Posterior cingulate gyrus (tissue), 11 donors: ENCODE measurements around the gene PRSS33.

ENCODE experiments used
- DNase-seq, 10 donors: peaks; one replicate each; pipeline versions ENCODE4 v3.0.0 to v3.0.0-alpha.2; 2020 to 2021; ENCODE audit warnings: mixed read lengths in 3 of 10
- intact Hi-C: fragments of 100-400 bp; cut with DNase I; formaldehyde crosslinking; loops from one replicate; pipeline ENCODE4 v1.15.1; 2023

The PRSS33 gene

DNA sequence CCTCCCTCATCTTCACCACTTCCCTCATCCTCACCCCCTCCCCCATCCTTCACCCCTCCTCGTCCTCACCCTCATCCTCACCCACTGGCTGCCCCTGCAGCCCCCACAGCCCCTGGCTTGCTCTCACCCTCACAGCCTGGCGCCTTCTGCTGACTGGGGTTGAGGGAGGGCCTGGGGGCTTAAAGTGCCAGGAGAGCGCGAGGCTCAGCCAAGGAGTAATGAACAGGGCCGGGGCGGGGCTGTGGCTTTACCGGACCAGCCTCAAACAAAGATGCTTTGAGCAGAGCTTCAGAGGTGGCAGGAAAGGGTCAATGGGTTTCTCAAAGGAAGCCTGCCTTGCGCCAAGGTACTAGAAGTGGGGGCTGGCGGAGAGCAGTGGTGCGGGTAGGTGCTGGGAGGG, at the start of gene PRSS33:
Gene PRSS33 (minus strand): TSS at position 155 of the 400 bp plus-strand sequence. CDS start 1,013 bp downstream, outside the sequence.
- intact Hi-C loops = no loop called here

GRCh38 chr16:2836646-2837508, 49.5 kb upstream of the PRSS33 start:
- intact Hi-C loops = no loop called here
- DNase-seq = peak in 3 of 10 donors; percentile 29 to 52 (median 48)

More for the DNA sequence above, at the start of gene PRSS33:
- DNase-seq = peak in 2 of 10 donors; percentile 38 to 72

DNA sequence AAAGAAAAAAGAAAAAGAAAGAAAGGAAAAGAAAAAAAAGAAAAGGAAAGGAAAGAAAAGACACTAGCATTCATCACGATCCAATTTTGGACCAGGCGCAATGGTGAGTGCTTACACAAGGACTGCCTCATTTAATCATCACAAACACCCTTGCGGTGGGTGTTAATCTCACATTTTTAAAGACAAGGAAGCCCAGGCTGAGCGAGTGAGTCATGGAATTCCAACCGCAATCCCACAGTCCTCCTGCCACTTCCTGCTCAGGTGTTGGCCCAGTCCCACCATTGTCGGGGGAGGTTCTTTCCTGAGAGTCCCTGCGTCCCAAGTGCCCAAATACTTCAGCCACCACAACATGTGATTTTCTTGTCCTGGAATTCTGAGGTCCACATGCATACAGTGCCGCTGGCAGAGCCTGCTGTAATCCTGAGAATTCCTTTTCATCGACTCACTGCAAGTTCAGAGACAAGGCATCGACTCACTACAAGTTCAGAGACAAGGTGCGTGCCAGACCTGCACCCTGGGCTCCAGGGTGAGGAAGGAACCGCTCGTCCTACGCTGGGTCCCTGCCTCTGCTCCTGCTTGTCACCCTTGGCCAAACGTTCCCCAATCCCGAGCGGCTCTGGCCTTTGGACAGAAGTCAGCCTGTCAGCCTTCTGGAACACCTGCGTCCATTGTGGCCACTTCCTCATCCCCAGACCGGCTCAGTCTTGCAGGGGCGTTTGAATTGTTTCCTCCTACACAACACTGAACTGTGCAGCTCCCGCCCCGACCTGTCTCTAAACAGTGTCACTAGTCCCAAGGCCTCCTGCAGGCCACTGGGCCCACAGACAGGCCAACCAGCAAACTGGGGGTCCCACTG, 48.5 kb upstream of the PRSS33 start:
- peak in 5 of 10 donors; percentile 15 to 81 (median 71) for DNase-seq
- intact Hi-C loops = no loop called here

DNA sequence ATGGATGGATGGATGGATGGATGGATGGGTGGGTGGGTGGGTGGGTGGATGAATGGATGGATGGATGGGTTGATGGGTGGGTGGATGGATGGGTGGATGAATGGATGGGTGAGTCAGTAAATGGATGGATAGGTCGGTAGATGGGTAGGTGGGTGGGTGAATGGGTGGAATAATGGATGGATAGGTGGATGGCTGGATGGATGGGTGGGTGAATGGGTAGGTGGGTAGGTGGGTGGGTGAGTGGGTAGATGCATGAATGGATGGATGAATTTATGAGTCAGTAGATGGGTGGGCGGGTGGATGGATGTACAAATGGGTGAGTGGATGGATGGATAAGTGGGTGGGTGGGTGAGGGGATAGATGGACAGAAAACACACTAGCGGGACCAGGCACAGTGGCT, 47.6 kb upstream of the PRSS33 start:
- intact Hi-C loops = no loop called here

GRCh38 chr16:2833776-2834175, 46.4 kb upstream of the PRSS33 start:
- intact Hi-C loops = no loop called here
- DNase-seq = no peak

More for the DNA sequence above, 47.6 kb upstream of the PRSS33 start:
- DNase-seq = no peak

- DNase-seq = peak in 3 of 10 donors; percentile 59 to 64 (median 61)
- intact Hi-C loops = no loop called here
Observed at GRCh38 chr16:2831203-2831602, 43.8 kb upstream of the PRSS33 start.

DNA sequence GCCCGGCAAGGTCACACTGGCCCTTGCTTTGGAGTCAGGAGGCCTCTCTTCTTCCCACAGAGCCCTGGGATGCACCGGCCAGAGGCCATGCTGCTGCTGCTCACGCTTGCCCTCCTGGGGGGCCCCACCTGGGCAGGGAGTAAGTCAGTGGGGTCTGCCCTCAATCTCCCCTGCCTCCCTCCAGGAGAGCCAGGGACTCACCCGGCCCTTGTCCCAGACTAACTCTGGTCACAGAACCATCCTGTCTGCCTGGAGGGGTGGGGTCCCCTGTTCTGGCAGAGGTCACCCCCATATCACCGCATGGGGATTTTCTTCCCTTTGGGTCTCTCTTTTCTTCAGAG, 43.0 kb upstream of the PRSS33 start:
- intact Hi-C loops = no loop called here
- DNase-seq = peak in 2 of 10 donors; percentile 55 to 59

DNA sequence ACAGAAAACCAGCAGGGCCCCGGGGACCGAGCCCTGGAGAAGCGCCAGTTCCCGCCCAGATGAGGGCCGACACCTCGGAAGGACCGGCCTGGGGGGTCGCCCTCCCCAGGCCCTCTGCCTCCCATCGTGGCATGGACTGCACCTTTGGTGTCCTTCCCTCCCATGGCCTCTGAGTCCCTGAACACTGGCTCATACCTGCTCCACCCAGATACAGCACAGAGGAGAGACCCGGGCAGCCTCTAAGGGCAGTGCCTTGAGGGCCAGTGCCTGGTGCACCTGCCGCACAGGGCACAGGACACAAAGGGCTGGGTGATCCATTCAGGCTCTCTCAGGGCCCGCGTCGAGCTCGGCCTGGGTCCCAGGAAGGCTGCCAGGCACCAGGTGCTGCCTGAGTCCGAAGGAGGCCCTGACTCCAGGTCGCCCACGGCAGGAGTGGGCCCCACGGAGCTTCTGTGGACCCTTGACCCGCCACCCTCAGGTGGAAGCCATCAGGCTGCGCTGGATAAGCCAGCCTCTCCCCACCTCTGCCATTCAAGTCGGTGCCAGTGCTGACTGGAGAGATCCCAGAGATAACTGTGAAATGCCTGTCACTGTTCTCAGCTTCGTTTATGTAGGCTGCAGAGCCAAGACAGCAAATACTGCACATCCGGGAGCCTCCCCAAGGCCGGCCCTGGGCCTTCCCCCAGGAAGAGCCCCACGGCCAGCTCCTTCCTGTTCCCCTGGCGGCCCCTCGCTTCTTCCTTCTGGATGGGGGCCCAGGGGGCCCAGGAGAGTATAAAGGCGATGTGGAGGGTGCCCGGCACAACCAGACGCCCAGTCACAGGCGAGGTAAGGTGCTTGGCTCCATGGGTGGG, 42.4 kb upstream of the PRSS33 start, which contains the start of gene ZG16B:
Gene ZG16B (plus strand): TSS at position 803 of the 854 bp plus-strand sequence. CDS start 139 bp downstream, outside the sequence.
- intact Hi-C loops = no loop called here
- DNase-seq = peak in 3 of 10 donors; percentile 53 to 67 (median 61)

- intact Hi-C loops = no loop called here
- peak in 2 of 10 donors; percentile 30 to 55 for DNase-seq
Observed at GRCh38 chr16:2828876-2829430, 41.6 kb upstream of the PRSS33 start.

DNA sequence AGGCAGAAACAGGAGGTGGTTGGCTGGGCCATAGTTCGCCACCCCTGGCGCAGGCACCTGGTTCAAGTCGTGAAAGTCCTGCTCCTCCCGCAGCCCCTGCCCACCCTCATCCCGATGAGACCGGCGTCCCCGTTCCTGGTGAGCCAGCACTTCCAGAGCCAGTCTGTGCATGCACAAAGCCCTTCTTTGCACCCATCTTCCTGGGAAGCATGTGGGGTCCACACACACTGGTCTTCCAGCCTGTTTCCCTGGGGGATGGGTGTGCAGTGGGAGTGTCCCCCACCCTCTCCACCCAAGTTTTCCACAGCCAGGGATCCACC, 41.1 kb upstream of the PRSS33 start:
- peak in 3 of 10 donors; percentile 62 to 82 (median 76) for DNase-seq
- intact Hi-C loops = no loop called here

- DNase-seq = peak in 3 of 10 donors; percentile 40 to 76 (median 62)
- intact Hi-C loops = no loop called here
Observed at GRCh38 chr16:2827831-2828520, 40.6 kb upstream of the PRSS33 start.

- DNase-seq = peak in 3 of 10 donors; percentile 55 to 72 (median 71)
- intact Hi-C loops = no loop called here
Observed at GRCh38 chr16:2827374-2827791, 40.0 kb upstream of the PRSS33 start.

- intact Hi-C loops = no loop called here
- DNase-seq = peak in 3 of 10 donors; percentile 39 to 66 (median 55)
Observed at GRCh38 chr16:2826591-2827373, 39.4 kb upstream of the PRSS33 start.

DNA sequence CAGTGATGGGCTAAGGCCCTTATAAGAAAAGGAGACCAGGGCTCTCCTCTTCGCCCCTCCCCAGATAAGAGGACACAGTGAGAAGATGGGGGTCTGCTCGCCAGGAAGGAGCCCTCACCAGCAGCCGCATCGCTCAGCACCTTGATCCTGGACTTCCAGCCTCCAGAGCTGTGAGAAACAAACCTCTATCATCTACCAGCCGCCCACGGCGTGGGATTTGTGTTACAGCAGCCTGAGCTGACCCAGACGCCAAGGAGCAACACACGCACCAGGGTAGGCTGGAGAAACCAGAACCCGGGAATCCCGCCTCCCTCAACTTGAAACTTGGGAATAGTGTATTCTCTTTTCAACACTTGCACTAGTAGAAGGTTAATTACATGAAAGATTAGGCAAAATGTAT, 38.5 kb upstream of the PRSS33 start:
- intact Hi-C loops = no loop called here
- peak in 3 of 10 donors; percentile 59 to 69 (median 66) for DNase-seq

DNA sequence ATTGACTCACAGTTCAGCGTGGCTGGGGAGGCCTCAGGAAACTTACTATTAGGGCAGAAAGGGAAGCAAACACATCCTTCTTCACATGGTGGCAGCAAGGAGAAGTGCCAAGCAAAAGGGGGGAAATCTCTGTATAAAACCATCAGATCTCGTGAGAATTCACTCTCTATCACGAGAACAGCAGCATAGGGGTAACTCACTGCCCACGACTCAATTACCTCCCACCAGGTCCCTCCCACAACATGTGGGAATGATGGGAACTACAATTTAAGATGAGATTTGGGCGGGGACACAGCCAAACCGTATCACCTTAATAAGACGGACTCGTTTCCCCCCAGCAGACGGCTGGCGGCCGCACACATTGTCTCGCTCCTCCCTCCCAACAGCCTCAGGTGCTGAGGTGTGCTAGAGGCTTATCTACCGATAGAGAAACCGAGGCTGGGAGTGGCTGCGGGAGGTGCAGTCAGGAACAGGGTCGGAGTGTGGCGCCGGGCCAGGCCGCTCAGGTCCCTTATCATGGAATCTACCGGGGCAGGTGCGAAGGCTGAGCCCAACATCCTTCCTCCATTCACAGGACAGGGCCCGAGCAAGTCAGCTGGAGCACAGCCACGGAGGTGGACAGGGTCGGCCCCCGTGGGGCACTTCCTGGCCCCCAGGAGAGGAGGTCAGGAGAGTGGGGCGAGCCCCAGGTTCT, 37.8 kb upstream of the PRSS33 start:
- DNase-seq = peak in 3 of 10 donors; percentile 48 to 61 (median 61)
- intact Hi-C loops = no loop called here

DNA sequence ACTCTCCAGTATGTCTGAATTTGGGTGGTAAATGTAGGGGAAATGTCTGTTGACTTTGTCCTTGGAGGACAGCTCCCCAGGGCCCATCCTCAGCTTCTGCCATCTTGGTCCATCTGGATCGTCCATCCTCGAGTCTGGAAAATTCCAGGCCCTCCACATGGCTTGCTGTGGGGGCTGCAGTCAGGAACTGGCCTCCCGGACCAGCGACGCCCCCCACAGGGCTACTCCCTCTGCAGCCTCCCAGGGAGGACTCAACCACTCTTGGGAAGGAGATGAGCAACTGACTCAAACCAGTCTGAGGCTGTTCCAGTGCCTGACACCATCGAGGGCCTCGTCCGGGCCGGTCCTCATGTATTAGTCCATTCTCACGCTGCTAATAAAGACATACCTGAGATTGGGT, 37.3 kb upstream of the PRSS33 start:
- peak in 2 of 10 donors; percentile 22 to 33 for DNase-seq
- intact Hi-C loops = no loop called here

GRCh38 chr16:2822496-2822895, 35.1 kb upstream of the PRSS33 start:
- no peak for DNase-seq
- intact Hi-C loops = no loop called here

DNA sequence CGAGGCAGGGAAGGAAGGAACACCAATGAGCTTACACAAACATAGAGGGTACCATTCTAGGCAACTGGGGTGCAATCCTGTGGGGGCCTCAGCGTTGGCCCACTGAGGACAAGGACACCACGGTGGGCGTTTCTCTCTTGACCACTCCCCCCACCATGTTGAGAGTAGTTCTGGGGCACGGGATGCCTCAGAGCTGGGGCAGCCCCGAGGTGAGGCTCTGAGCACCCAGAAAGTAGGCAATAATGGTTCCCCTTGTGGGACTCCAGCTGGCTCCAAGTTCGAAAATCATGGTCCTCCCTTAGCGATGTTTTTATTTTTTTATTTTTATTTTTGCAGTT, 34.8 kb upstream of the PRSS33 start:
- peak in 3 of 10 donors; percentile 29 to 60 (median 42) for DNase-seq
- intact Hi-C loops = no loop called here
